Right lobe of liver (tissue), 4 donors: Measurements from ENCODE around the gene DNAH10.

Source experiments
- CTCF ChIP-seq, 4 donors: fragments of 200-600 bp in 3 of 4; fragments of 450-650 bp in 1 of 4; IDR thresholded peaks; one replicate each; pipeline versions ENCODE4 v1.5.1 to v1.8.0; 2016 to 2022; ENCODE audit warnings: antibody characterized with exemption in 4 of 4, mild to moderate bottlenecking in 2 of 4
- POLR2A ChIP-seq: fragments of 450-650 bp; IDR thresholded peaks from one replicate; pipeline ENCODE4 v1.6.1; 2017; ENCODE audit warnings: antibody characterized with exemption, mild to moderate bottlenecking
- donor health status: DM: no; HTN: no; CAD: no.
- donor health status: DM: no; HTN: no; CAD: no.
- donor health status: DM: no; HTN: yes; CAD: no.

- TF ChIP-seq POLR2A = no peak
- no peak for TF ChIP-seq CTCF (IDR thresholded peaks at IDR 0.05)
These were observed 136.6 kb downstream of the DNAH10 start for GRCh38 chr12:123898673-123899072.
